Hematopoietic multipotent progenitor cell treated with erythropoietin and hydrocortisone succinate and interleukin-3 and kit ligand, for 8 days (in vitro differentiated cells): ENCODE results near the gene ANAPC1.
"Not testable (repeated sequence)": the region's sequence is repeated elsewhere in the genome, so short reads cannot be mapped to it uniquely, and the experiment has no call there.

ENCODE experiments used
- DNase-seq: peaks from one replicate; pipeline ENCODE4 v3.0.0-alpha.2; 2015

ANAPC1 gene

GRCh38 chr2:111781443-111782094 is 102.4 kb downstream of the ANAPC1 start:
- DNase-seq, result not testable (repeated sequence)

GRCh38 chr2:111777155-111777554 is 106.8 kb downstream of the ANAPC1 start:
- DNase-seq, result not testable (repeated sequence)

GRCh38 chr2:111776296-111776695 is 107.7 kb downstream of the ANAPC1 start:
- DNase-seq, result not testable (repeated sequence)

- DNase-seq, result not testable (repeated sequence)
Measured at GRCh38 chr2:111772180-111772579, 111.8 kb downstream of the ANAPC1 start.

GRCh38 chr2:111770916-111771658 is 112.9 kb downstream of the ANAPC1 start:
- not testable (repeated sequence) for DNase-seq

GRCh38 chr2:111768266-111769190 is 115.5 kb downstream of the ANAPC1 start:
- peak; percentile 73 for DNase-seq

- DNase-seq, result not testable (repeated sequence)
Measured at GRCh38 chr2:111767087-111767486, 116.9 kb downstream of the ANAPC1 start.

GRCh38 chr2:111766295-111766694 is 117.7 kb downstream of the ANAPC1 start:
- DNase-seq, result not testable (repeated sequence)

- DNase-seq, result not testable (repeated sequence)
Measured at GRCh38 chr2:111764151-111764550, 119.8 kb downstream of the ANAPC1 start.

- not testable (repeated sequence) for DNase-seq
Measured at GRCh38 chr2:111760697-111761284, 123.2 kb downstream of the ANAPC1 start.

- not testable (repeated sequence) for DNase-seq
Measured at GRCh38 chr2:111752533-111752932, 131.5 kb downstream of the ANAPC1 start.

- DNase-seq, result not testable (repeated sequence)
Measured at GRCh38 chr2:111750641-111751040, 133.4 kb downstream of the ANAPC1 start.

GRCh38 chr2:111748429-111748828 is 135.6 kb downstream of the ANAPC1 start:
- not testable (repeated sequence) for DNase-seq

GRCh38 chr2:111747410-111748115 is 136.4 kb downstream of the ANAPC1 start:
- DNase-seq, result not testable (repeated sequence)

- DNase-seq, result not testable (repeated sequence)
Measured at GRCh38 chr2:111744751-111745150, 139.2 kb downstream of the ANAPC1 start.

GRCh38 chr2:111741517-111741916 is 142.5 kb downstream of the ANAPC1 start:
- not testable (repeated sequence) for DNase-seq

GRCh38 chr2:111735838-111736721 is 147.9 kb downstream of the ANAPC1 start:
- DNase-seq, result peak; percentile 14

- DNase-seq, result not testable (repeated sequence)
Measured at GRCh38 chr2:111735420-111735819, 148.6 kb downstream of the ANAPC1 start.

GRCh38 chr2:111729812-111730458 is 154.1 kb downstream of the ANAPC1 start:
- not testable (repeated sequence) for DNase-seq

GRCh38 chr2:111727611-111728110 is 156.3 kb downstream of the ANAPC1 start:
- not testable (repeated sequence) for DNase-seq
